HG03460 (cell line): ENCODE measurements around the gene GTF3C2.
"Not testable (repeated sequence)": the region's sequence is repeated elsewhere in the genome, so short reads cannot be mapped to it uniquely, and the experiment has no call there.

Experiments
- ATAC-seq: cut with Tn5 transposase; IDR thresholded peaks from one replicate; pipeline ENCODE4 v1.9.1; 2021; ENCODE audit not compliant: unreplicated experiment

GTF3C2 gene

DNA sequence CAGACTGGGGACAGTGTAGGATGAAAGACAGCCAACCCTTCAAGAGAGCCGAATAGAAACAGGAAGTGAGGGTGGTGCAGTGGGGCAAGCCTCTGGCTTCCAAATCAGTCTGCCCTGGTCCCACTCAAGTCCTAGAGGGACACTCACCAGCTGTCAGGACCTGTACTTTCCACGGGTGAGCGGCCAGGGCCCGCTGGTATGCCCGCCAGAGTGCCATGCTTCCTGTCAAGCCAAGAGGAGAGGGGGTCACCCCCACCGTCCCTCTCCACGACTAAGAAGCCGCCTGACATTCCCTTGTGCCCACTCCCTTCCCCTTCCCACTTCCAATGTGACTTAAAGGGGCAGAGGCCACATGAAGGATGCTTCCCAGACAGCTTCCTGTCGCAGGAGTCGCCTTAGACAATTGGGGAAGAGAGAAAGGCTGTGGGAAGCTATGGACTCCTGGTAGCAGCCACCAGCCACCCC lies 34.2 kb downstream of the GTF3C2 start:
- ATAC-seq = no peak

DNA sequence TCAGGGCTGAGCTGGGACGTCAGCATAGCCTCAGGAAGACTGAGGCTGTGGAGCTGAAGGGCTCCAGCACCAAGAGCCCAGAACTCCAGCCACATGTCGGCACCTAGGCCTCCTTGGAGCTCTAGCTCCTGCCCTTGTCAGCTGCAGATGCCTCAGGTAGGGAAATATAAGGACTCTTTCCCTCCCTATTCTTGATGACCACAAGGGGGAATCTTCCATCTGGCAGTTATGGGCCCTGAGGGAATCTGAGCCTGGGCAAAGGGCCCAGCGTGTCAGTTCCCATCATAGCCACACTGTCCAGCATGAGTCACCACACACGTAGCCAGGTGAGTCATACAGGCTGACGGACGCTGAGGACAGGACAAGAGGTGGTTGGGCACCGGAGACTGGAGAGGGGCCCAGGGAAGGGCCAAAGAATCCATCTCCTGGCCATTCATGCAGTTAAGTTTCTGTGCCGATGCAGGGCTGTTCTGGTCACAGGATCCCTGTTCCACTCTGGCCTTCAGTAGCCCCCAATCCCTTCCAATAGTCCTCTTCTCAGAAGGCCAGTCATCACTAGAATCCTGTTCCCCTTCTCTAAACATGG lies 35.5 kb downstream of the GTF3C2 start:
- ATAC-seq = no peak

DNA sequence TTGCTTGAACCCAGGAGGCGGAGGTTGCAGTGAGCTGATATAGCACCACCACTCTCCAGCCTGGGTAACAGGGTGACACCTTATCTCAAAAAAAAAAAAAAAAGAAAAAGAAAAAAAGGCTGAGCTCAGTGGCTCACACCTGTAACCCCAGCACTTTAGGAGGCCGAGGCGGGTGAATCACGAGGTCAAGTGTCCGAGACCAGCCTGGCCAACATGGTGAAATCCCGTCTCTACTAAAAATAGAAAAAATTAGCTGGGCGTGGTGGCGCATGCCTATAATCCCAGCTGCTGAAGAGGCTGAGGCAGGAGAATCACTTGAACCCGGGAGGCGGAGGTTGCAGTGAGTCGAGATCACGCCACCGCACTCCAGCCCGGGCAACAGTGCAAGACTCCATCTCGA lies 36.7 kb downstream of the GTF3C2 start:
- ATAC-seq = not testable (repeated sequence)

DNA sequence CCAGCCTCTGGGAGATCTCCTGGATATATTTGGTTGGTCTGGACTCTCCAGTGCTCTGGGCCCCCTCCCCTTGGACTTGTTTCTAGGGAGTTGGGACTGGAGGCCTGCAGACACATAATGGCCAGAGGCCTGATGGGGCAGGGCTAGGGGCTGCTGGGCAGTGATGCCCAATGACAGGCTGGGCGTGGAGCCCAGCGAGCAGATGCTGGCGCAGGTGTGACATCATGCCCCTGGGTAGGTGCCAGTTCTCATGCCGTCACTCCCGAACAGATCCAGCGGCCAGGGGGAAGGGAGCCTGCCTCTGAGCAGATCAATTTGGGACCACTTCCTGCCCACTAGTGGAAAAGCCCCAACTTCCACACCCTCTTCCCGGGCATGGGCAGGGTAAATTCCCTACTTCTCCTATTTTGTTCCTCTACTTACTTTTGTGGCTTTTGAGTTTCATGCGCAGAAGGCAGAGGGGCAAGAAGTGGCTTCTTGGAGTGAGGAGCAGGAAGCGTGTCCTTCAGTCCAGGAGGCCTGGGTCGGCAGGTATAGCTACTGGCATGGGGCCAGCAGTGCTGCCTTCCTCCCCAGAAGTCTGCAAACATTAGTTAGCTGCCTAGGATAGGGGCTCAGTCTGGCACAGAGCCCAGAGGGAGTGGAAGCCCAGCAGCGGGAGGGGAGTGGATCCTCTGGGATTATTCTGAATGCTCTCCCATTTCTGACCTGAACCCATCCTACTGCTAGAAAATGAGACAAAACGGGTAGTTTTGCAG lies 39.7 kb downstream of the GTF3C2 start:
- no peak for ATAC-seq

DNA sequence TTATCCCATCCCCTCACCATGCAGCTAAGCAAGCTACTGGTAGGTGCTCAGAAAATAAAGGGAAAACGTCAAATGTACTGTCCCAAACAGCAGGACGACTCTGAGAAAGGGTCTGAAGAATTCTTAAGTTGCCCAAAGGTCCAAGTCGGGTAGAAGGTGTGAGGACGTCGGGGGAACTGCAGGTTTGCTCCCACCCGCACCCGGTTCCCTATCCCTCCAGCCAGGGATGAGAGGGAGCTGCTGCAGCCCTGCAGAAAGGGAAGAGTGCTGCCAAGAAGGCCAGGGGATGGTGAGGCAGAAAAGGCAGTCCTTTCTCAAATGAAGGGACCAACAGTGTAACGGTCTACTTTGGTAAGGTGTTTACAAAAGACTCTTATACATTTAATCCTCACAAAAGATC lies 41.4 kb downstream of the GTF3C2 start:
- no peak for ATAC-seq

DNA sequence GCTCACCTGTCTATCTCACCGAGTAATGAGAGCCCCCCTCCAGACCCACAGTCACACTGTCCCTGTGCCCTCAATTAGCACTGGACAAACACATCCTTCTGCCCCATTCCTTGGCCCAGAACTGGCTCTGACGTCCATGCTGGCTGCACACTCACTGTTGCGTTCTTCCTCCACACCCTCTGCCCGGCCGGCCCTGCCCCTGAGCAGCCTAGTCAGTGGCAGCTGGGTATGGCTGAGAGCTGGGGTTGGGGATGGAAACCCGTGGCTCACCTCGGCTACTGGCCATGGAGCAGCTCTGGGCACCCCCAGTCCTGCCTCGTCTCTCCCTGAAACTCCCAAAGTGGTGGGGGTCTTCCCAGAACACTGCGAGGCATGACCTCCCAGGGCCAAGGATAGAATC lies 41.9 kb downstream of the GTF3C2 start:
- no peak for ATAC-seq

DNA sequence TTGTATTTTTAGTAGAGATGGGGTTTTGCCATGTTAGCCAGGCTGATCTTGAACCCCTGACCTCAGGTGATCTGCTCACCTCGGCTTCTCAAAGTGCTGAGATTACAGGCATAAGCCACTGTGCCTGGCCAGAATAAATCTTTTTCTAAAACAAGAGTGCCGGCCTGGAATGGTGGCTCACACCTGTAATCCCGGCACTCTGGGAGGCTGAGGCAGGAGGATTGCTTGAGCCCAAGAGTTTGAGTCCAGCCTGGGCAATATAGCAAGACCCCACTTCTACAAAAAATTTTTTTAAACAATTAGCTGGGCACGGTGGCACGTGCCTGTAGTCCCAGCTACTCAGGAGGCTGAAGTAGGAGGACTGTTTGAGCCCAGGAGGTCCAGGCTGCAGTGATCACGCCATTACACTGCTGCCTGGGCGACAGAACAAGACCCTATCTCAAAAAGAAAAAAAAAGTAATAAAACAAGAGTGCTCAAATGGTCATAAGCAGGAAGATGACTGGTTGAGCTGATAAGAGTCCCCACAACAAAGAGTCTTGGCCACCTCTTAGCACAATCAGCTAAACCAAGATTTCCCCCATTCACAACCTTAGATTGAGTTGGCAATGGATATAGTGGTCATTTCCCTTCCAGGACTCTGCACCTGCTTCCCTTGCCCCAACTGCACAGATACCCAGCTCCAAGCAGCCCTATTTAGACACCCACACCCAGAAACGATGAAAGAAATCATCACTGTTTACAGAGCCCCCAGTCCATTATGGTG lies 42.5 kb downstream of the GTF3C2 start:
- ATAC-seq = no peak

DNA sequence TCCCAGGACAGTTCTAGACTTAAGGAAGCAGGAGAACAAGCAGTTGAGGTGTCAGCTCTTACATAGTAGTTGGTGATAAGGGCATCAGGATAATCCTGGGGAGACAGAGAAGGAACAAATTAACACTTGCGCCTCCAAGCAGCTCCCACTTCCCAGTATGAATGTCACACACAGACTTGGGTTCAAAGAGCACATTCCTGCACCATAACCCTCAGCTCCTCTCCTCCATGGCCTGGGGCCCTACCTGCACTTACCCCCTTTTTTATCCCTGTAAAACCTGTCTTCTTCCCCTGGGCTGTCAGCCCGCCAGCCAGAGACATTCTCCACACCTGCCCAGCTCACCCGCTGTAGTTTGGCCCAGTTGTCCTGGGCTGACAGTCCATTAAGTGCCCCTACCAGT lies 44.4 kb downstream of the GTF3C2 start:
- ATAC-seq = no peak

DNA sequence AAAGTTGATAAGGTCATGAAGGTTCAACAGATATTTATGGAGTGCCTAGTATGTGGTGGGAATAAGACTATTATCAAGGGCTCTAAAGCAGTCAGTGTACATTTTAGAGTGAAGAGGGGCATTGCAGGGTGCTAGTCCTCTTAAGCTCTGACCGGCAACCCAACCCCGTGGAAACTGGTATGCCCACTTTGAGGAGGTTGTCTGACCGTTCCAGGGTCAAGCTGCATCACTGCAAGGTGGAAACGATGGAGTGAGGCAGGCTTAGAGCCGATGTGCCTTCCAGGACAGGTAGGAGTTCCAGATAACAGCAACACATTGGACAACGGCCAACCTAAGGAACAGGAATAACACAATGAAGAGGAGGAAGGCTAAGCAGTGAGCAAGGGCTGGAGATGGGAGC lies 46.9 kb downstream of the GTF3C2 start:
- ATAC-seq = no peak

DNA sequence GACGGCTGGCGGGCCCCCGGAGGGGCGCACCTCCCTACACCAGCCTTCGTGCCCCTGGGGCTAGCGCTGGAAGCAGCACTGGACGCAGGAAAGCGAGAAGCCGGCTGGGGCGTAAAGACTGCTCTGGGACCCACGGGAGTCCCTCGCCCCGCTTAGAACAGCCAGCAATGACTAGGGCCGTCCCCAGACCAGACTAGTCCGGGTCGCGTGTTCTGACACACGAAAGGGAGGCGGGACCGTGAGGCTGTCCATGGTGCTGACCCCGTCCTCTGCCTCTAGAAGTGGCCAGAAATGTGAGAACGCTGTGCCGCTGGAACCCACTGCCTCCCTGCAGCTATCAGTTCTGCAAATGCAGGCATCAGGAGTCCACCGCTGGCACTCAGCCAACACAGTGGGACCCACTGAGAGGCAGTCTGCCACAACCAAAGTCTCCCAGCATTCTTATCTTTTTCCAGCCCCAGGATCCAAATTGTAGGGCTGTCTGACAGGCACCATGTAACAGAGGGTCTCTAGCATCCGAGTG lies 48.1 kb downstream of the GTF3C2 start, which contains the start of gene UCN:
Gene UCN, minus strand, starts transcription at position 87 of the 523 bp plus-strand sequence. CDS start 550 bp downstream, outside the sequence.
- no peak for ATAC-seq

DNA sequence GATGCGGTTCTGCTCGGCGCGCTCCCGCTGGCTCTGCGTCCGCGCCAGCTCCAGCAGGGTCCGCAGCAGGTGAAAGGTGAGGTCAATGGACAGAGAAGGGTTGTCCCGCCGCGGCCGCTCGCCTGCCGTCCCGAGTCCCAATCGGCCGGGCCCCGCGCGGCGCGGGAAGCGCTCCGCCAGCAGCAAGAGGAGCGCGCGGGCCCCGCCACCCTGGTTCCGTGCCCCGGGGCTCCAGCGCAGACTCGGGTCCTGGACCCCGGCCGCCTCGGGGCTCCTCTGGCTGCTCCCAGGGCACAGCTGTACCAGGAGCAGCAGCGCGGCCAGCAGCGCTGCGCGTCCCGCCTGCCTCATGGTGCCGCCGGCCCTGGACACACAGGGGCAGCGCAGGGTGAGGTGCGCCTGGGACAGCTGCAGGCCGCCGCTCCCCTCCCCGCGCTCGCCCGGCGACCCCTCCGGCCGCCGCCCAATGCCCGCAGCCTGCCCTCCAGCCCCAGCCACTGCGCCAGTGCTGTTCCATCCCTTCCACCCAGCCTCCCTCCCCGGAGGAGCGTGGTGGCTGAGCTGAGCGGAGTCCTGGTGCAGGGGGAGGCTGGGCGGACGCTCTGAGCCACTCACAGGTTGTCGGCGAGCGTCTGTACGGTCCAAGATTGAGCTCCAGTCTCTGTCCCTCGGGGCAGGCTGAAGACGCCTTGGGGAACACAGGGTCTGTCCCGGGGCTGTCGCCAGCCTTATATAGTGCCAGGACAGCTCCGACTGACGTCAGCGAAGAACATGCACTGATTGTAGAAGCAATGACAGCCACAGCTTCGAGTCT lies 48.8 kb downstream of the GTF3C2 start:
- ATAC-seq = no peak

DNA sequence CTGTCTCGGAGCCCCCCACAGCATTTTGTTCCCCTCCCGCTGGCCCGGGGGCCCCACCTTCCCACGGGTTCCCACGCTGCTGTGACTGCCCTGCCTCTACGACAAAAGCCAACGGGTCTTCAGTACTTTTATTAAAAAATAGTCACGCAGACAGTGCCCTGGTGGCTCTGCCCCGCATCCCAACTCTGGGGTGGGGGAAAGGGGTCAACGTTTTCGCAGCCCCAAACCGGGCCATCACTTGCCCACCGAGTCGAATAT lies 49.3 kb downstream of the GTF3C2 start:
- no peak for ATAC-seq

DNA sequence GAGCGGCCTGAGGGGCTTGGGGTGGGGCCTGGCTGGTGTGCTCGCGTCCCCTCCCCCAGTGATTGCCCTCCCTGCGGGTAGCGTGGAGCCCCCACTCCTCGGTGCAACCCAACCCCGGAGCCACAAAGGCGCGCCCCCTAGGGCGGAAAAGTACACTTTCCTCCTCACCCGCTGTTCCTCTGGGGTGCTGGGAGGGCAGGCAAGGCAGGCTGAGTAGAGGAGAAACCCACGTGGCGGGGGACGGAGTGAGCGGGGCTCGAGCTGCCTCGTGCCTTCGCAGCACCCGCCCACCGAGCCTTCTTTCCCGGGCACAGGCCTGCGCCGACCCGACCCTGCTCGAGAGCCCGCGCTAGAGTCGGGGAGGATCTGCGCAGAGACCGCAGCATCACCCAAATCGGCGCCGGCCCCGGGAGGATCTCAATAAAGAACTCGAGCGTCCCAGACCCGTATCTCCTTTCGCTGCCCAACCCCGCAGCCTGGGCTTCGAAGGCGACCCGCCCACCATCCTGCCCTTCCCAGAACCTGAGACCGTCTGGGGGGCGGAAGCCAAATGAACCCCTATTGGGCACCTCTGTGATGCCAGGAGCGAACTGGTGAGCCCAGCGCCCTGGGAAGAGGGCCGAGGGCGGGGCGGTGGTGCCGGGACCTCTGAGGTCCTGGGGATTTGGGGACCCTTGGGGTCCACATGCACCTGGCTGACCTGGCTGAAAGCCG lies 49.8 kb downstream of the GTF3C2 start:
- no peak for ATAC-seq

DNA sequence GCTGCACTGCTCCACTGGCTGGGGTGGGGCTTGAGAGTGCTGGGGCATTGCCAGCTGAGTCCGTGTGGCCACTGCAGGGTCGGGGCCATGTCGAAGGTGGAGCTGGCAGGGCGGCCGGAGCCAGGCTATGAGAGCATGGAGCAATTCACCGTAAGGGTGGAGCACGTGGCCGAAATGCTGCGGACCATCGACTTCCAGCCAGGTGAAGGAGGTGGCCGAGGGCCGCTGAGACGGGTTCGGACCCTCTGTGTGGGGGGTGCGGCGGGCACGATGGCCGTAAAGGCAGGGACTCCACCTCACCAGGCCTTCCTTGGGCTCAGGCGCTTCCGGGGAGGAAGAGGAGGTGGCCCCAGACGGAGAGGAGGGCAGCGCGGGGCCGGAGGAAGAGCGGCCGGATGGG lies 50.4 kb downstream of the GTF3C2 start:
- no peak for ATAC-seq

DNA sequence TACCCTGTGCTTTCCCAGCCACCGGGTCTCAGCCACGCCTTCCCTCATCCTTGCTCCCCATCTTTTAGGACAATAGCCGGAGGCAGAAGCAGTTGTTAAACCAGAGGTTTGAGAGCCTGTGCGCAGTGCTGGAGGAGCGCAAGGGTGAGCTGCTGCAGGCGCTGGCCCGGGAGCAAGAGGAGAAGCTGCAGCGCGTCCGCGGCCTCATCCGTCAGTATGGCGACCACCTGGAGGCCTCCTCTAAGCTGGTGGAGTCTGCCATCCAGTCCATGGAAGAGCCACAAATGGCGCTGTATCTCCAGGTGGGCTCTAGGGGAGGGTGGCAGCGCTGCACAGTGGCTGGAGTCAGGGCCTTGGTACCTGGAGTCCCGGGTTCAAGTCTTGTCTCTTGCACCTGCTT lies 51.0 kb downstream of the GTF3C2 start:
- no peak for ATAC-seq

DNA sequence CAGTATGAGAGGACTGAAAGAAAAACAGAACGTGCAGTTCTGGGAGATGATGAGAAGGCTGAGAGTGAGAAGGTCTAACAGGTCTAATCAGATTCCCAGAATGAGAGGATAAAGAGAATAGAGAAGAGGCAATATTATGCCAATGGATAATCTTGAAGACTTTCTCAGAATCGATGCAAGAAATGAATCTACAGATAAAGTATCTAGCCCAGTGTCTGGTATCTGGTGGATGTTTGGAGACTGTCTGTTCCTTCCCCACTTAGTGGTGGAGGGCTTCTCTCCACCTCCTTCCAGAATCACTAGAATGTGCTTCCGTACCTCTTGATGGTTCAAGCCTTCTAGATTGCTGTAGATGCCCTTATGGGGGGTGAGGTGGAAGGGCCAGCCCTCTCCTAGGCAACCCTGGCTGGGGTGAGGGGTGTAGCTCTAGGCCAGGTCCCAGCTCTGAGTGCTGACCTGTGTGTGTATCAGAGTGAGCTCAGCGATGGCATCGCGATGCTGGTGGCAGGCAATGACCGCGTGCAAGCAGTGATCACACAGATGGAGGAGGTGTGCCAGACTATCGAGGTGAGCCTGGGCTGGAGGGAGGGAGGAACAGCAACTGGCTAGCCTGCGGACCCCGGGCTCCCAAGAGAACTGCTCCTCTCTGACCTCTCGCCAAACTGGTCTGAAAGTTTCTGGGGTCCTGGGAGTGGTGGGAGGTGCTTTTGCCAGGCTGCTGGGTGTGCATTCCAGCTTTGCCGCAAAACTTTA lies 51.9 kb downstream of the GTF3C2 start:
- no peak for ATAC-seq

DNA sequence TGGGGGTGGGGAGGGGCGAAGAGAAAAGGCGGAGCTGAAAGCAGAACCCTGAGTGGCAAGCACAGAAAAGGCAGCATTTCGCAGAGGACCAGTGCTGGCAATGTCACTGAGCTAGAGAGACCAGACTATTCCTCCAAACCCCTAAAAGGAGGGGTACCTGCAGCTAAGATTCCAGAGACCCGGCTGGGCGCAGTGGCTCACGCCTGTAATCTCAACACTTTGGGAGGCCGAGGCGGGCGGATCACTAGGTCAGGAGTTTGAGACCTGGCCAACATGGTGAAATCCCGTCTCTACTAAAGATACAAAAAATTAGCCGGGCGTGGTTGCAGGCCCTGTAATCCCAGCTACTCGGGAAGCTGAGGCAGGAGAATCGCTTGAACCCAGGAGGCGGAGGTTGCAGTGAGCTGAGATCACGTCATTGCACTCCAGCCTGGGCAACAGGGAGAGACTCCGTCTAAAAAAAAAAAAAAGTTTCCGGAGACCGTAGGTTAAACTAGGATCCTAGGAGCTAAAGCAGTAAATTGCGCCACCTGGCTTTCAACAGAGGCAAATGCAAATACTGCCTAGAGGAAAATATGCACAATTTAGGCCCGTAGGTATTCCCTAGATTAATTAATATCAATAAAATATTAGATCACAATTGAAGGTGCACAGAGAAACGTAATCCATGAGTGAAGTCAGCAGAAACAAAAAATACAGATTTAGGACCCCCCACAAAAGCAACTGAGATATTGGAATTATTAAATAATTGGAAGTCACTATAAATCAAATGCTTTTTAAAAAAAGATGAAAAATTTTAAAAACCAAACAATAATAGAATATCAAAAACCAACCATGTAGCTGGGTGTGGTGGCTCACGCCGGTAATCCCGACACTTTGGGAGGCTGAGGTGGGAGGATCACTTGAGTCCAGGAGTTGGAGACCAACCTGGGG lies 53.2 kb downstream of the GTF3C2 start:
- no peak for ATAC-seq

DNA sequence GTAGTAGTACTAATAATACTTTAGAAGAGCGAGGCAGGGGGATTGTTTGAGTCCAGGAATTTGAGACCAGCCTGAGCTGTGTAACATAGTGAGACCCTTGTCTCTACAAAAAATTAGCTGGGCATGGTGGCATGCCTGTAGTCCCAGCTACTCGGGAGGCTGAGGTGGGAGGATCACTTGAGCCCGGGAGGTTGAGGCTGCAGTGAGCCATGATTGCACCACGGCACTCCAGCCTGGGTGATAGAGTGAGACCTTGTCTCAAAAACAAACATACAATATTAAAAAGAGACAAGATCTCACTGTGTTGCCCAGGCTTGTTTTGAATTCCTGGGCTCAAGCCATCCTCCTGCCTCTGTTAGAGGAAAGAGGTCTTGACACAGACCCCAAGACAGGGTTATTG lies 56.0 kb downstream of the GTF3C2 start:
- not testable (repeated sequence) for ATAC-seq
